HepG2 (cell line): ENCODE measurements around the gene ZFHX3. TPM values are rescaled to one million over a fixed set of nuclear protein-coding genes. Genes with fewer than 3 reads are reported as not detected.

Experiments
- KAT7 ChIP-seq: IDR thresholded peaks from 2 replicates; pipeline ENCODE4 v1.6.1; 2018; ENCODE audit warnings: borderline replicate concordance, missing compliant biosample characterization
- MAFK ChIP-seq, 2 experiments: IDR thresholded peaks in 1 of 2; conservative IDR thresholded peaks in 1 of 2; 2 replicates each; pipeline ENCODE4 v1.6.1; 2011; ENCODE audit warnings: improper control_type of control experiment in 2 of 2, low read length in 2 of 2
- PAF1 ChIP-seq: IDR thresholded peaks from 2 replicates; pipeline ENCODE4 v1.6.1; 2016; ENCODE audit warnings: missing genetic modification reagents, missing compliant biosample characterization
- SNAPC2 ChIP-seq: sonication (generic); formaldehyde crosslinking; IDR thresholded peaks from 2 replicates; pipeline ENCODE4 v1.8.1; 2022; ENCODE audit warnings: mild to moderate bottlenecking, missing genetic modification reagents
- ZGPAT ChIP-seq: IDR thresholded peaks from 2 replicates; pipeline ENCODE4 v1.6.1; 2016; ENCODE audit warnings: mild to moderate bottlenecking
- ZNF556 ChIP-seq: sonication (generic); formaldehyde crosslinking; IDR thresholded peaks from 2 replicates; pipeline ENCODE4 v1.4.0; 2020; ENCODE audit warnings: mild to moderate bottlenecking, missing genetic modification reagents, borderline replicate concordance
- polyA plus RNA-seq, 8 experiments: library from polyadenylated mRNA; depleted of rRNA in 3 of 8; stranded (reverse) in 7 of 8; unstranded in 1 of 8; fragments of >200 nt; fragmentation: Illumina TruSeq in 4 of 8; extraction: Trizol in 4 of 8; gene quantifications; 2 replicates each; pipeline versions ENCODE4 v1.2.1 to v1.2.3, GENCODE V29; 2011 to 2016; ENCODE audit warnings: low read depth in 4 of 8, missing spikeins in 1 of 8, mixed read lengths in 1 of 8; ENCODE audit not compliant: insufficient read depth in 1 of 8
- total RNA-seq, 5 experiments: library from RNA; depleted of rRNA; stranded (reverse); fragments of >200 nt; fragmentation: Illumina TruSeq; extraction: Trizol; gene quantifications; 2 replicates each; pipeline ENCODE4 v1.2.3, GENCODE V29; 2016; ENCODE audit warnings: low read depth in 1 of 5
- TF ChIP-seq, protein P1 (sequence below): sonication (generic); formaldehyde crosslinking; IDR thresholded peaks from 2 replicates; pipeline ENCODE4 v1.4.0; 2020; ENCODE audit warnings: missing genetic modification reagents, borderline replicate concordance
- TF ChIP-seq, protein P2 (sequence below): IDR thresholded peaks from 2 replicates; pipeline ENCODE4 v1.6.1; 2012; ENCODE audit warnings: low read length, improper control_type of control experiment
- TF ChIP-seq, protein P3 (sequence below): sonication (generic); formaldehyde crosslinking; IDR thresholded peaks from 2 replicates; pipeline ENCODE4 v1.8.0; 2023; ENCODE audit warnings: mild to moderate bottlenecking, missing genetic modification reagents
- TF ChIP-seq, protein P4 (sequence below), 2 experiments: sonication (generic) in 1 of 2; formaldehyde crosslinking in 1 of 2; IDR thresholded peaks; 2 replicates each; pipeline versions ENCODE4 v1.6.1 to v1.9.0; 2014 to 2022; ENCODE audit warnings: antibody characterized with exemption in 1 of 2, borderline replicate concordance in 1 of 2, inconsistent platforms in 1 of 2, low read depth in 1 of 2, missing genetic modification reagents in 1 of 2

Gene ZFHX3
- total and polyA plus RNA-seq, 2 of the 13 experiments (the other 11 are each of a cell fraction or from before 2014, with no cell fraction given) = 5.0 to 6.0 TPM

GRCh38 chr16:73000020-73000906 is 47.7 kb downstream of the ZFHX3 start (continued):
- TF ChIP-seq ZGPAT (CRISPR knock-in tag) (0 out of 2 replicates have a peak, but pooled peaks have one; percentile 56), SNAPC2 (no peak), PAF1 (CRISPR knock-in tag) (no peak), MAFK (conservative IDR thresholded peaks at IDR 0.05 in 1 of 2, IDR thresholded peaks at IDR 0.05 in 1 of 2; ENCODE audit: low read length in 2 of 2) (no peak), KAT7 (CRISPR knock-in tag) (no peak), ZNF556 (CRISPR knock-in tag) (no peak)
- TF ChIP-seq, protein P1, sequence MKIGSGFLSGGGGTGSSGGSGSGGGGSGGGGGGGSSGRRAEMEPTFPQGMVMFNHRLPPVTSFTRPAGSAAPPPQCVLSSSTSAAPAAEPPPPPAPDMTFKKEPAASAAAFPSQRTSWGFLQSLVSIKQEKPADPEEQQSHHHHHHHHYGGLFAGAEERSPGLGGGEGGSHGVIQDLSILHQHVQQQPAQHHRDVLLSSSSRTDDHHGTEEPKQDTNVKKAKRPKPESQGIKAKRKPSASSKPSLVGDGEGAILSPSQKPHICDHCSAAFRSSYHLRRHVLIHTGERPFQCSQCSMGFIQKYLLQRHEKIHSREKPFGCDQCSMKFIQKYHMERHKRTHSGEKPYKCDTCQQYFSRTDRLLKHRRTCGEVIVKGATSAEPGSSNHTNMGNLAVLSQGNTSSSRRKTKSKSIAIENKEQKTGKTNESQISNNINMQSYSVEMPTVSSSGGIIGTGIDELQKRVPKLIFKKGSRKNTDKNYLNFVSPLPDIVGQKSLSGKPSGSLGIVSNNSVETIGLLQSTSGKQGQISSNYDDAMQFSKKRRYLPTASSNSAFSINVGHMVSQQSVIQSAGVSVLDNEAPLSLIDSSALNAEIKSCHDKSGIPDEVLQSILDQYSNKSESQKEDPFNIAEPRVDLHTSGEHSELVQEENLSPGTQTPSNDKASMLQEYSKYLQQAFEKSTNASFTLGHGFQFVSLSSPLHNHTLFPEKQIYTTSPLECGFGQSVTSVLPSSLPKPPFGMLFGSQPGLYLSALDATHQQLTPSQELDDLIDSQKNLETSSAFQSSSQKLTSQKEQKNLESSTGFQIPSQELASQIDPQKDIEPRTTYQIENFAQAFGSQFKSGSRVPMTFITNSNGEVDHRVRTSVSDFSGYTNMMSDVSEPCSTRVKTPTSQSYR (CRISPR knock-in tag) = peak; percentile 95
- TF ChIP-seq, protein P2, sequence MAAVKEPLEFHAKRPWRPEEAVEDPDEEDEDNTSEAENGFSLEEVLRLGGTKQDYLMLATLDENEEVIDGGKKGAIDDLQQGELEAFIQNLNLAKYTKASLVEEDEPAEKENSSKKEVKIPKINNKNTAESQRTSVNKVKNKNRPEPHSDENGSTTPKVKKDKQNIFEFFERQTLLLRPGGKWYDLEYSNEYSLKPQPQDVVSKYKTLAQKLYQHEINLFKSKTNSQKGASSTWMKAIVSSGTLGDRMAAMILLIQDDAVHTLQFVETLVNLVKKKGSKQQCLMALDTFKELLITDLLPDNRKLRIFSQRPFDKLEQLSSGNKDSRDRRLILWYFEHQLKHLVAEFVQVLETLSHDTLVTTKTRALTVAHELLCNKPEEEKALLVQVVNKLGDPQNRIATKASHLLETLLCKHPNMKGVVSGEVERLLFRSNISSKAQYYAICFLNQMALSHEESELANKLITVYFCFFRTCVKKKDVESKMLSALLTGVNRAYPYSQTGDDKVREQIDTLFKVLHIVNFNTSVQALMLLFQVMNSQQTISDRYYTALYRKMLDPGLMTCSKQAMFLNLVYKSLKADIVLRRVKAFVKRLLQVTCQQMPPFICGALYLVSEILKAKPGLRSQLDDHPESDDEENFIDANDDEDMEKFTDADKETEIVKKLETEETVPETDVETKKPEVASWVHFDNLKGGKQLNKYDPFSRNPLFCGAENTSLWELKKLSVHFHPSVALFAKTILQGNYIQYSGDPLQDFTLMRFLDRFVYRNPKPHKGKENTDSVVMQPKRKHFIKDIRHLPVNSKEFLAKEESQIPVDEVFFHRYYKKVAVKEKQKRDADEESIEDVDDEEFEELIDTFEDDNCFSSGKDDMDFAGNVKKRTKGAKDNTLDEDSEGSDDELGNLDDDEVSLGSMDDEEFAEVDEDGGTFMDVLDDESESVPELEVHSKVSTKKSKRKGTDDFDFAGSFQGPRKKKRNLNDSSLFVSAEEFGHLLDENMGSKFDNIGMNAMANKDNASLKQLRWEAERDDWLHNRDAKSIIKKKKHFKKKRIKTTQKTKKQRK = no peak
- TF ChIP-seq, protein P3, sequence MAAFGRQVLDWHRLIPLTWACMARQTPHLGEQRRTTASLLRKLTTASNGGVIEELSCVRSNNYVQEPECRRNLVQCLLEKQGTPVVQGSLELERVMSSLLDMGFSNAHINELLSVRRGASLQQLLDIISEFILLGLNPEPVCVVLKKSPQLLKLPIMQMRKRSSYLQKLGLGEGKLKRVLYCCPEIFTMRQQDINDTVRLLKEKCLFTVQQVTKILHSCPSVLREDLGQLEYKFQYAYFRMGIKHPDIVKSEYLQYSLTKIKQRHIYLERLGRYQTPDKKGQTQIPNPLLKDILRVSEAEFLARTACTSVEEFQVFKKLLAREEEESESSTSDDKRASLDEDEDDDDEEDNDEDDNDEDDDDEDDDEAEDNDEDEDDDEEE = peak; percentile 31; the same call in 1 of the 2 replicates
- TF ChIP-seq, protein P4, sequence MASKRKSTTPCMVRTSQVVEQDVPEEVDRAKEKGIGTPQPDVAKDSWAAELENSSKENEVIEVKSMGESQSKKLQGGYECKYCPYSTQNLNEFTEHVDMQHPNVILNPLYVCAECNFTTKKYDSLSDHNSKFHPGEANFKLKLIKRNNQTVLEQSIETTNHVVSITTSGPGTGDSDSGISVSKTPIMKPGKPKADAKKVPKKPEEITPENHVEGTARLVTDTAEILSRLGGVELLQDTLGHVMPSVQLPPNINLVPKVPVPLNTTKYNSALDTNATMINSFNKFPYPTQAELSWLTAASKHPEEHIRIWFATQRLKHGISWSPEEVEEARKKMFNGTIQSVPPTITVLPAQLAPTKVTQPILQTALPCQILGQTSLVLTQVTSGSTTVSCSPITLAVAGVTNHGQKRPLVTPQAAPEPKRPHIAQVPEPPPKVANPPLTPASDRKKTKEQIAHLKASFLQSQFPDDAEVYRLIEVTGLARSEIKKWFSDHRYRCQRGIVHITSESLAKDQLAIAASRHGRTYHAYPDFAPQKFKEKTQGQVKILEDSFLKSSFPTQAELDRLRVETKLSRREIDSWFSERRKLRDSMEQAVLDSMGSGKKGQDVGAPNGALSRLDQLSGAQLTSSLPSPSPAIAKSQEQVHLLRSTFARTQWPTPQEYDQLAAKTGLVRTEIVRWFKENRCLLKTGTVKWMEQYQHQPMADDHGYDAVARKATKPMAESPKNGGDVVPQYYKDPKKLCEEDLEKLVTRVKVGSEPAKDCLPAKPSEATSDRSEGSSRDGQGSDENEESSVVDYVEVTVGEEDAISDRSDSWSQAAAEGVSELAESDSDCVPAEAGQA (IDR thresholded peaks at IDR 0.05; ENCODE audit: low read depth) = no peak
- TF ChIP-seq, protein P4 (CRISPR knock-in tag; IDR thresholded peaks at IDR 0.05; ENCODE audit: borderline replicate concordance) = no peak
